Measurements from ENCODE around the gene PCTP. TPM values are rescaled to one million over a fixed set of nuclear protein-coding genes. Genes with fewer than 3 reads are reported as not detected.

PCTP gene
- total RNA-seq, 1 donor from 2014 or later, result 78.1 TPM

GRCh38 chr17:55773671-55774070 is 22.8 kb downstream of the PCTP start:
- no peak for TF ChIP-seq CTCF (IDR thresholded peaks at IDR 0.05; ENCODE audit: unreplicated experiment)
- H3K27me3 Mint-ChIP-seq (ENCODE audit: unreplicated experiment), result peaks cover 2% of the 10 kb centered on the region
- no peaks in the 10 kb centered on the region for H3K9me3 Mint-ChIP-seq (ENCODE audit: unreplicated experiment)
- H3K36me3 Mint-ChIP-seq (ENCODE audit: low read depth, unreplicated experiment), result peaks cover 34% of the 10 kb centered on the region
- H3K4me1 Mint-ChIP-seq (ENCODE audit: unreplicated experiment), result no peaks in the 10 kb centered on the region
- no peak for DNase-seq (ENCODE audit: low spot score)
- no peak overlapping the region for H3K27ac Mint-ChIP-seq (ENCODE audit: unreplicated experiment)
- no peak overlapping the region for H3K4me3 Mint-ChIP-seq (ENCODE audit: unreplicated experiment)

GRCh38 chr17:55774846-55775271 is 24.0 kb downstream of the PCTP start:
- H3K27me3 Mint-ChIP-seq (ENCODE audit: unreplicated experiment), result peaks cover 2% of the 10 kb centered on the region
- no peak for TF ChIP-seq CTCF (IDR thresholded peaks at IDR 0.05; ENCODE audit: unreplicated experiment)
- H3K9me3 Mint-ChIP-seq (ENCODE audit: unreplicated experiment), result no peaks in the 10 kb centered on the region
- no peak for DNase-seq (ENCODE audit: low spot score)
- no peaks in the 10 kb centered on the region for H3K4me1 Mint-ChIP-seq (ENCODE audit: unreplicated experiment)
- no peak overlapping the region for H3K4me3 Mint-ChIP-seq (ENCODE audit: unreplicated experiment)
- H3K36me3 Mint-ChIP-seq (ENCODE audit: low read depth, unreplicated experiment), result peaks cover 27% of the 10 kb centered on the region
- H3K27ac Mint-ChIP-seq (ENCODE audit: unreplicated experiment), result no peak overlapping the region

- Mint-ChIP-seq H3K27ac (ENCODE audit: unreplicated experiment) (no peak overlapping the region), H3K9me3 (ENCODE audit: unreplicated experiment) (no peaks in the 10 kb centered on the region), H3K27me3 (ENCODE audit: unreplicated experiment) (peaks cover 2% of the 10 kb centered on the region), H3K4me1 (ENCODE audit: unreplicated experiment) (no peaks in the 10 kb centered on the region), H3K4me3 (ENCODE audit: unreplicated experiment) (no peak overlapping the region), H3K36me3 (ENCODE audit: low read depth, unreplicated experiment) (peaks cover 27% of the 10 kb centered on the region)
- TF ChIP-seq CTCF (IDR thresholded peaks at IDR 0.05; ENCODE audit: unreplicated experiment), result no peak
- no peak for DNase-seq (ENCODE audit: low spot score)
Observed at GRCh38 chr17:55776271-55776670, 25.4 kb downstream of the PCTP start.

GRCh38 chr17:55777471-55777971 is 26.7 kb downstream of the PCTP start:
- Mint-ChIP-seq H3K27ac (ENCODE audit: unreplicated experiment) (no peak overlapping the region), H3K4me1 (ENCODE audit: unreplicated experiment) (no peaks in the 10 kb centered on the region), H3K27me3 (ENCODE audit: unreplicated experiment) (peaks cover 2% of the 10 kb centered on the region), H3K36me3 (ENCODE audit: low read depth, unreplicated experiment) (peaks cover 19% of the 10 kb centered on the region), H3K9me3 (ENCODE audit: unreplicated experiment) (no peaks in the 10 kb centered on the region), H3K4me3 (ENCODE audit: unreplicated experiment) (no peak overlapping the region)
- no peak for DNase-seq (ENCODE audit: low spot score)
- no peak for TF ChIP-seq CTCF (IDR thresholded peaks at IDR 0.05; ENCODE audit: unreplicated experiment)

- H3K9me3 Mint-ChIP-seq (ENCODE audit: unreplicated experiment), result no peaks in the 10 kb centered on the region
- H3K27me3 Mint-ChIP-seq (ENCODE audit: unreplicated experiment), result peaks cover 4% of the 10 kb centered on the region
- no peak for DNase-seq (ENCODE audit: low spot score)
- H3K36me3 Mint-ChIP-seq (ENCODE audit: low read depth, unreplicated experiment), result peaks cover 14% of the 10 kb centered on the region
- TF ChIP-seq CTCF (IDR thresholded peaks at IDR 0.05; ENCODE audit: unreplicated experiment), result no peak
- H3K4me1 Mint-ChIP-seq (ENCODE audit: unreplicated experiment), result peaks cover 3% of the 10 kb centered on the region
- H3K4me3 Mint-ChIP-seq (ENCODE audit: unreplicated experiment), result no peak overlapping the region
- H3K27ac Mint-ChIP-seq (ENCODE audit: unreplicated experiment), result no peak overlapping the region
Observed at GRCh38 chr17:55778389-55779118, 27.7 kb downstream of the PCTP start.

All from endothelial cell (in vitro differentiated cells).